NCI-H526 treated with DMSO at 0.1 percent for 48 hours (cell line): Measurements from ENCODE around the gene PTH1R.

Experiments
- DNase-seq: peaks from one replicate; lab custom pipeline; 2025; lab: John Stamatoyannopoulos, UW

PTH1R gene

GRCh38 chr3:46946856-46947545 lies 69.5 kb downstream of the PTH1R start:
- DNase-seq = no peak

GRCh38 chr3:46947546-46947901 lies 70.0 kb downstream of the PTH1R start:
- no peak for DNase-seq

GRCh38 chr3:46947981-46948791 lies 70.7 kb downstream of the PTH1R start:
- DNase-seq = no peak

- DNase-seq = no peak
These were observed 71.5 kb downstream of the PTH1R start for GRCh38 chr3:46948830-46949671.

- DNase-seq = no peak
These were observed 72.7 kb downstream of the PTH1R start for GRCh38 chr3:46950177-46950576.

- DNase-seq = no peak
These were observed 73.2 kb downstream of the PTH1R start for GRCh38 chr3:46950650-46951241.

- no peak for DNase-seq
These were observed 75.3 kb downstream of the PTH1R start for GRCh38 chr3:46952813-46953212.
